HEK293 (cell line): Measurements from ENCODE around the gene SCTR.

ENCODE experiments used
- BCL11A ChIP-seq: fragments of 450-650 bp; formaldehyde crosslinking; IDR thresholded peaks from 2 replicates; pipeline ENCODE4 v1.5.1; 2016; ENCODE audit warnings: low read depth, missing biosample characterization, missing genetic modification characterization
- CTCF ChIP-seq: fragments of 450-650 bp; formaldehyde crosslinking; IDR thresholded peaks from 2 replicates; pipeline ENCODE4 v1.5.1; 2016; ENCODE audit warnings: missing biosample characterization, missing genetic modification characterization
- GLI4 ChIP-seq: fragments of 450-650 bp; formaldehyde crosslinking; IDR thresholded peaks from 2 replicates; pipeline ENCODE4 v1.5.1; 2016; ENCODE audit warnings: missing biosample characterization, missing genetic modification characterization
- REST ChIP-seq: fragments of 450-650 bp; formaldehyde crosslinking; IDR thresholded peaks from 2 replicates; pipeline ENCODE4 v1.5.1; 2016; ENCODE audit warnings: missing biosample characterization, missing genetic modification characterization
- ZFP3 ChIP-seq: fragments of 450-650 bp; formaldehyde crosslinking; IDR thresholded peaks from 2 replicates; pipeline ENCODE4 v1.5.1; 2016; ENCODE audit warnings: low read depth, missing biosample characterization, missing genetic modification characterization
- ZNF544 ChIP-seq: fragments of 450-650 bp; formaldehyde crosslinking; IDR thresholded peaks from 2 replicates; pipeline ENCODE4 v1.5.0; 2017; ENCODE audit warnings: missing biosample characterization, missing genetic modification characterization
- ZNF560 ChIP-seq: fragments of 450-650 bp; formaldehyde crosslinking; IDR thresholded peaks from 2 replicates; pipeline ENCODE4 v1.5.1; 2017; ENCODE audit warnings: missing biosample characterization, missing genetic modification characterization, borderline replicate concordance

- no peak for TF ChIP-seq REST (tag by site-specific recombination)
- no peak for TF ChIP-seq CTCF (tag by site-specific recombination)
- TF ChIP-seq BCL11A (tag by site-specific recombination) = no peak
- no peak for TF ChIP-seq ZNF544 (tag by site-specific recombination)
- TF ChIP-seq GLI4 (tag by site-specific recombination) = no peak
- TF ChIP-seq ZFP3 = no peak
- TF ChIP-seq ZNF560 (tag by site-specific recombination) = no peak
These were observed at the start of gene SCTR for GRCh38 chr2:119523952-119524694.
